PC-3 (cell line): ENCODE data around the gene PAX7.

Experiments used
- EZH2 ChIP-seq: fragments of 300-600 bp; sonication (generic); IDR thresholded peaks from one replicate; pipeline ENCODE4 v1.6.1; 2017; ENCODE audit warnings: antibody characterized with exemption, mild to moderate bottlenecking, low read length; ENCODE audit not compliant: unreplicated experiment
- EZH2phosphoT487 ChIP-seq: fragments of 300-600 bp; sonication (generic); IDR thresholded peaks from 2 replicates; pipeline ENCODE4 v1.6.1; 2018; ENCODE audit warnings: mild to moderate bottlenecking, antibody characterized with exemption, low read length, borderline replicate concordance
- TF ChIP-seq, protein P1 (sequence below): fragments of 300-600 bp; sonication (generic); conservative IDR thresholded peaks from 2 replicates; pipeline ENCODE4 v1.5.1; 2017; ENCODE audit warnings: antibody characterized with exemption, low read depth, mild to moderate bottlenecking, low read length

DNA sequence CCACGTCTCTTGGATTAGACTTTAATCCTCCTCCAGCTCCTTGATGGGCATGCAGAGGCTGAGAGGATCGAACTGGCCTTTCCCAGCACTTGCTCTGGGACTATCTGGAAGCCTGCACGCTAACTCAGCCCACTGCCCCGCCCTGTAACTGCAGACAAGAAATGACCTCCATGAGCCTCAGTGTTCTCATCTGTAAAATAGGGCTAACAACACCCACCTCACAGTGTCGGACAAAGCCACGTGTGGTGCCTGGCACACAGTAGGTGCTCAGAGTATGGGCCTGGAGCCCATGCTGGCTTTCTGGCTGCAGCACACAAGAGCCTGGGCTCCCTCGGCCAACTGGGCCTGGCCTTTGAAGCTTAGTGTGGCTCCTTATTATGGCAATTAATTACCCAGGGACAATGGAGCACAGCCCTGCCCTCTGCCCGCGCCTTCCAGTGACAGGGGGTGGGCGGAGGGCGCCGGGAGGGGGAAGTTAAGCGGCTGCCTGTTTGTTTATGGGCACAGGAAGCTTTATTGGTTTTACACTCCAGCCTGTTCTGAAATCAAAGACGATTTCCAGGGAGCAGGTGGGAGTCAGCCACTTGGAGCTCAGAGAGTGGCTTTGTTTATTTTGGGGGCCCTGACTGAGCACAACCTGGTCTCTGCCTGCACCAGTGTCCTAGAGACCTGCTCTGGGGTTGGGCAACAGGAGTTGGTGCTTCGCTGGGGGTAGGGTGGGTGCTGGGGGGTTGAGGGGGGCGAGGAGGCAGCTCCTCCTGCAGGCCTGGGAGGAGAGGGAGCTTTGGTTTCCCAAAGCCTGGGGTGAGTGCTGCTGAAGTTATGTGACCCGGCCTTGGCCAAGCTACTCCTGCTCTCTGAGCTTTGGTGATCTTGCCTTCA is 31.0 kb downstream of the PAX7 start:
- TF ChIP-seq, protein P1, sequence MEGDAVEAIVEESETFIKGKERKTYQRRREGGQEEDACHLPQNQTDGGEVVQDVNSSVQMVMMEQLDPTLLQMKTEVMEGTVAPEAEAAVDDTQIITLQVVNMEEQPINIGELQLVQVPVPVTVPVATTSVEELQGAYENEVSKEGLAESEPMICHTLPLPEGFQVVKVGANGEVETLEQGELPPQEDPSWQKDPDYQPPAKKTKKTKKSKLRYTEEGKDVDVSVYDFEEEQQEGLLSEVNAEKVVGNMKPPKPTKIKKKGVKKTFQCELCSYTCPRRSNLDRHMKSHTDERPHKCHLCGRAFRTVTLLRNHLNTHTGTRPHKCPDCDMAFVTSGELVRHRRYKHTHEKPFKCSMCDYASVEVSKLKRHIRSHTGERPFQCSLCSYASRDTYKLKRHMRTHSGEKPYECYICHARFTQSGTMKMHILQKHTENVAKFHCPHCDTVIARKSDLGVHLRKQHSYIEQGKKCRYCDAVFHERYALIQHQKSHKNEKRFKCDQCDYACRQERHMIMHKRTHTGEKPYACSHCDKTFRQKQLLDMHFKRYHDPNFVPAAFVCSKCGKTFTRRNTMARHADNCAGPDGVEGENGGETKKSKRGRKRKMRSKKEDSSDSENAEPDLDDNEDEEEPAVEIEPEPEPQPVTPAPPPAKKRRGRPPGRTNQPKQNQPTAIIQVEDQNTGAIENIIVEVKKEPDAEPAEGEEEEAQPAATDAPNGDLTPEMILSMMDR = no peak
- TF ChIP-seq EZH2phosphoT487 (no peak), EZH2 (no peak)
